ENCODE measurements around the gene TOR4A.
A peak's percentile ranks its signal among the peaks of the same experiment; 100 is the strongest.
"Not testable (repeated sequence)": the region's sequence is repeated elsewhere in the genome, so short reads cannot be mapped to it uniquely, and the experiment has no call there.

Gene TOR4A

DNA sequence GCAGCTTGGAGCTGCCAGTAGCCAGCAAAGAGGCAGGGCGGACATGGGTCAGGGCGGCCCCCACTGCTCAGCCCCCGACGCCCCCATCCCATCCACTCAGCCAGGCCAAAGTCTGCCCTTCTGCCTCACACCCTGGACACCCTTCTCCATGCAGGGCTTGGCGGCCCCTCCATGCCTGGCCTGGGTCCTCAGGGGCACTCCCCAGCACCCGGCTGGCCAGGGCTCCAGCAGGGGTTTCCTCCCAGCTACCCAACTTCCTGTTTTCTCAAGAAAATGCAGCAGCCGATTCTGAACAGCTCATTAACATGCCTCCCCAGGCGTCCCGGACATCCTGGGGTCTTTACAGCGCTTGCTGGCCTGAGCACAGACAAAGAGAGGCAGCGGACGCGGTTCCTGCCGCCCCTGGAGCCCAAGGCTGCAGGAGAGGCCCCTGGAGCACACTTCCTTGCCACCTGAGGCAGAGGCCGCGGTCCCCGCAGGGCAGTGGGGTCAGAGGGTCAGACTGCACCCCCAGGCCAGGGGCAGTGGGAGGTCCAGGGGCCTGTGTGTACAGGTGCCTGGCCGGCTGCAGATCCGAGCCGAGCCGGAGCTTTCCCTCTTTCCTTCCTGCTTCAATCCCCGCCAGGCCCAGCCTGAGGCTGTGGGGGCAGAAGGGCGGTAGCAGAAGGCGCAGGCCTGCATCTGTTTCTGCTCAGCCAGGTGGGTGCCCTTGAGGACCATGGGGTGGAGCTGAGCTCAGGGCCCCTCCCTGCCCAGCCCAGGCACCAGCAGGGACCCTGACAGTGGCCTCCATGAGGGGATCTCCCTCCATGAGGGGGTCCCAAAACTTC, 43.2 kb downstream of the TOR4A start:
- DNase-seq, result no peak

DNA sequence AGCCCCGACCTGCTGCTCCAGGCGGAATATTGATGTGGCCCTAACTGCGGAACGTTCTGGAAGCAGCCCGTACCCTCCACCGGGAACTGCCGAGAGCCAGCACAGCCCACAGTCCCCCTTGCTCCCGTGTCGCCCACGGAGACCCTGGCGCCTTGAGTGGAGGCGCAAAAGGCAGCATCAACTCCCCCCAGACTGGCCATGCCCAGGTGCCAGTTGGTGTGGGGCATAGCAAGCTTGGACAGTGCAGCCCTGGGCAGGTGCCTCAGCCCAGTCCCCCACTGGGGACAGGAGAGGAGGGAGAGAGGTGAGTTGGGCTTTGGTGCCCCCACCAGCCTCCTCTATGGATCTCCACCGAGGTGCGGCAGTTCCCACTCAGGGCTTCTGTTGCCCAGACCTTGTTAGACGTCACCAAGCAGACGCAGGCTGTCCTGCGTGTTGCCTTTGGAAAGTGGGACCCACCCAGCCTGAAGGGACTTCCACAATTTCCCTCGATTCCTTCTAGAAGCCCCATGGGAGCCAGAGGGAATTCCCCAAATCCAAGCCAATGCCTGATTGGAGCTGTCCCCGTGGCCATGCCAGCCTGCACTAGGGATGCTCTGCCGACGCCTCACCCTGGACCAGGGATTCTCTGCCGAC, 44.3 kb downstream of the TOR4A start:
- no peak for DNase-seq

DNA sequence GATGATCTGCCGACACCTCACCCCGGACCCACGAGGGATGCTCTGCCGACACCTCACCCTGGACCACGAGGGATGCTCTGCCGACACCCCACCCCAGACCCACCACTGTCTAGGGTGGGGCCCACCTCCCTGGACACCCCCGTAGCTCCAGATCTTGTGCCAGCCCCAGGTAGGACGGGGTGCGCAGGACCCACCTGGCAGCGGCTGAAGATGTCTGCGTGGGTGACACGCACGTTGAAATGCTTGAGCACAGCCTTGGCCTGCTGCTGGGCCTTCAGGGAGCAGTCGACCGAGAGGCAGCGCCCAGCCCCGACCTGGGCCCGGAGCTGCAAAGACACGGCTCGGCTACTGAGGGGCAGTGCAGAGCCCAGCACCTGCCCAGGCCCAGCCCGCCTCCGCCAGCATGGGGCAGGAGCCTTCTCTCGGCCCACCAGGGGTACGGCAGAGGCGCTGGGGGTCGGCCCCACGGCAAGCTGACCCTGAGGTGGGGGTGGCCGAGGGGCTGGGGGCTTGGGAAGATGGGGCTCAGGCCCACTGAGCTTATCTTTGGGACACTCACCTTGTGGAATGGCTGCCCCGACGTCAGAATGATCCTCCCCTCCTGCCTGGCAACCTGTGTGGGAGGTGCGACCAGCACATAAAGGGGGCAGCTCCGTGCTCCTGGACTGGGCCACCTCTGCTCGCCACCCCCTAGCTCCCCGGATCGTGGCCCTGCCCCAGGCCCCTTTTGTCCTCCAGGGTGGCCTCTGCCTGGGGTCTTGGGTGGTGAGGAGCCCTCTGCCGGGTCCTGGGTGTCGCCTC, 46.2 kb downstream of the TOR4A start:
- no peak for DNase-seq

DNA sequence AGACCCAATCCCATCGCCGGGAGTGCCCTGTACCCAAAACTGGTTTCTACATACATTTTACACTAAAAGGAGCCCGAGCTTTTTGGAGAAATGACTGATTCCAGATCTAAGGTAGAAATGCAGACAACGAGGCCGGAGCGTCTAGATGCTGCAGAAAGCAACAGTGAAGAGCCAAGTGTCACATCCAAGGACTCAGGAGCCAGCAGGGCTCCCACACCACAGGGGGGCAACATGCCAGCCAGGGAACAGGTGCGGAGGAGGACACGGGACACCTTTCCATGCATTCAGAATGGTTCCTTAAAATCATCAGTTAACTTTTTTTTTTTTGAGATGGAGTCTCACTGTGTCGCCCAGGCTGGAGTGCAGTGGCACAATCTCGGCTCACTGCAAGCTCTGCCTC, 47.6 kb downstream of the TOR4A start:
- DNase-seq, result peak; percentile 9

DNA sequence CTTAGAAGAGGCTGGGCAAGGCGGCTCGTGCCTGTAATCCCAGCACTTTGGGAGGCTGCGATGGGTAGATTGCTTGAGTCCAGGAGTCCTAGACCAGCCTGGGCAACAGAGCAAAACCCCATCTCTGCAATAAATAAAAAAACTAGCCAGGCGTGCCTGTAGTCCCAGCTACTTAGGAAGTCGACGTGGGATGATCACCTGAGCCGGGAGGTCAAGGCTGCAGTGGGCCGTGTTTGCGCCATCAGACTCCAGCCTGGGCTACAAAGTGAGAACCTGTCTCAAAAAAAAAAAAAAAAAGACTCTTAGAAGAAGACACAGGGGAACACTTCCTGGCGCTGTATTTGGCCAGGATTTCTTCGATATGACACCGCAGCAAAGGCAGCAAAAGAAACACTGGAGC, 48.3 kb downstream of the TOR4A start:
- DNase-seq, result no peak

DNA sequence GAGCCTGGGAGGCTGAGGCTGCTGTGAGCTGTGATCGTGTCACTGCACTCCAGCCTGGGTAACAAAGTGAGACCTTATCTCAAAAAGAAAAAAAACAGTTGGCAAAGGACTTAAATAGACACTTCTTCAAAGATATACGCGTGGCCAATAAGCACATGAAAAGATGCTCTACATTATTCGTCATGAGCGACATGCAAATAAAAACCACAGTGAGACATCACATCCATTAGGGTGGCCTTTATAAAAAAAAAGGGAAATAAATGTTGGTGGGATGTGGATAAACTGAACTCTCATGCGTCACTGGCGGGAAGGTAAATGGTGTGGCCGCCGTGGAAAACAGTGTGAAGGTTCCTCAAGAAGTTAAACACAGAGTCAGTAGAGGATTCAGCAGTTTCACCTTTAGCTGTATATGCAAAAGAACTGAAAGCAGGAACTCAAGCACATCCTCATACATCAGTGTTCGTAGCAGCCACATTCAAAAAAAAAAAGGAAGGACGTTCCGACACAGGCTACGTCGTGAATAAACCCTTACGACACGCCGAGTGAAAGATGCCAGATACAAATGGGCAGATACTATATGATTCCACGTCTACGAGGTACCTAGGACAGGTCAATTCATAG, 49.0 kb downstream of the TOR4A start:
- DNase-seq, result no peak

DNA sequence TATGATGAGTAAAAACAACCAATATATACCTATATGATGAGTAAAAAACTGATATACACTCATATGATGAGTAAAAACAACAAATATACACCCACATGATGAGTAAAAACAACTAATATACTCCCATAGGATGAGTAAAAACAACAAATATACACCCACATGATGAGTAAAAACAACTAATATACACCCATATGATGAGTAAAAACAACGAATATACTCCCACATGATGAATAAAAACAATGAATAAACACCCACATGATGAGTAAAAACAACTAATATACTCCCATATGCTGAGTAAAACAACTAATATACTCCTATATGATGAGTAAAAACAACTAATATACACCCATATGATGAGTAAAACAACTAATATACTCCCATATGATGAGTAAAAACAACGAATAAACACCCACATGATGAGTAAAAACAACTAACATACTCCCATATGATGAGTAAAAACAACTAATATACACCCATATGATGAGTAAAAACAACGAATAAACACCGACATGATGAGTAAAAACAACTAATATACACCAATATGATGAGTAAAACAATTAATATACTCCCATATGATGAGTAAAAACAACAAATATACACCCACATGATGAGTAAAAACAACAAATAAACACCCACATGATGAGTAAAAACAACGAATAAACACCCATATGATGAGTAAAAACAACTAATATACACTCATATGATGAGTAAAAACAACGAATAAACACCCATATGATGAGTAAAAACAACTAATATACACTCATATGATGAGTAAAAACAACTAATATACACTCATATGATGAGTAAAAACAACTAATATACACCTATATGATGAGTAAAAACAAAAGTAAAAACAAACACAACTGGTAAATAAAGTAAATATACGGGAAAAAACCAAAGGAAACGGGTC, 50.4 kb downstream of the TOR4A start:
- DNase-seq, result not testable (repeated sequence)

DNA sequence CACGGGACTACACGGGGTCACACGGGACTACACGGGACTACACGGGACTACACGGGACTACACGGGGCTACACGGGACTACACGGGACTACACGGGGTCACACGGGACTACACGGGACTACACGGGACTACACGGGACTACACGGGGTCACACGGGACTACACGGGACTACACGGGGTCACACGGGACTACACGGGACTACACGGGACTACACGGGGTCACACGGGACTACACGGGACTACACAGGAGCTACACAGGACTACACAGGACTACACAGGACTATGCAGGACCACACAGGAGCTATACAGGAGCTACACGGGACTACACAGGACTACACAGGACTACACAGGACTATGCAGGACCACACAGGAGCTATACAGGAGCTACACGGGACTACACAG, 52.1 kb downstream of the TOR4A start:
- not testable (repeated sequence) for DNase-seq

DNA sequence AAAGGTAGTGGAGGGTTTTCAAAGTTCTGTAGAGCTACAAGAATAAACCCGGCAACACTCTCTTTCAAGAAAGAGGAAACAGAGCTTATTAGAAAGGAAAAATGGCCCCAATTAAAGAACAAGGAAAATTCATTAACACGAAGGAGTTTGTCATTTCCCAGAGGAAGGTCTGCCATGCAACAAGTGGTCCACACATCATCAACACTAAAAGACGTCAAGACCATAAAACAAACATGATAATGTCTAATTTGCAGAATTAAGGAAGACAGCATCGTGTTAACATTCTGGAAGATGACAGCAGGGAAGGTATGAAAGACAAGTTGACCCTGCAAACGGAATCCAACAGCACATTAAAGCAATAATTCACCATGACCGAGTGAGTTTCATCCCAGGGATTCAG, 53.2 kb downstream of the TOR4A start:
- DNase-seq, result no peak

DNA sequence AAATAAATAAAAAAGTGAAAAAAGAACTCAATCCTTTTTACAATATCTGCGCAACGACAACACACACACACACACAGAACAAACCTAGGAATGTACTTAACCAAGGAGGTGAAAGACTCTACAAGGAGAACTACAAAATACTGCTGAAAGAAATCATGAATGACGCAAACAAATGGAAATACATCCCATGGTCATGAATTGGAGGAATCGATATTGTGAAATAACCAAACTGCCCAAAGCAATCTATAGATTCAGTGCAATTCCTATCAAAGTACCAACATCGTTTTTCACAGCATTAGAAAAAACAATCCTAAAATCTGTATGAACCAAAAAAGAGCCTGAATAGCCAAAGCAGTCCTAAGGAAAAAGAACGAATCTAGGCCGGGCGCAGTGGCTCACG, 54.4 kb downstream of the TOR4A start:
- no peak for DNase-seq

All from NCI-H2171 treated with DMSO at 0.1 percent for 48 hours (cell line).